ENCODE data around the gene KREMEN1. TPM values are rescaled to one million over a fixed set of nuclear protein-coding genes. Genes with fewer than 3 reads are reported as not detected.
"Not testable (repeated sequence)": the region's sequence is repeated elsewhere in the genome, so short reads cannot be mapped to it uniquely, and the experiment has no call there.

KREMEN1 gene
- total RNA-seq, 3 donors from 2014 or later = 18.3 to 35.1 (median 28.6) TPM

- ATAC-seq = peak; percentile 63
Measured at GRCh38 chr22:29037340-29037932, 35.4 kb upstream of the KREMEN1 start.

DNA sequence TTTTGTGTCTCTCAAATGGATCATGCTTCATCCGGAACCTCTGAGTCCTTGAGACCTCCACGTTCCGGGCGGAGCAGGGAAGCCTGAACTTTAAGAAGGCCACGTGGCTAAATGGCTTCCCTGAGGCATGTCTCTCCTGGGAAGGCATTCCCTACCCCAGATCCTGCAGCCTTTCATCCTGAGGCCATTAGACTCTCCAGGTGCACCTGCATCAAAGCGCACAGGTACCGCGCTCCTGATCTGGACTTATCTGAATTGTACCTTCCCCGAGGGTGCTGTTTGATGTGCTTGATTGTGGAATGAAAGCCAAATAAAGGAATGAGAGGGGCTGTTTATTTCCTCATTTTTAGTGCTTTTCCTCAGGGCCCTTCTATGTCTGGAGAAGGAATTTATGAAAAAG, 33.7 kb upstream of the KREMEN1 start:
- TF ChIP-seq CTCF (IDR thresholded peaks at IDR 0.05) = no peak
- no peaks in the 10 kb centered on the region for H3K36me3 ChIP-seq (ENCODE audit: low read depth)
- ATAC-seq (peak; percentile 40), DNase-seq (no peak)
- H3K4me3 ChIP-seq = no peak overlapping the region
- H3K4me1 ChIP-seq (ENCODE audit: low read depth) = peaks cover 17% of the 10 kb centered on the region
- no peaks in the 10 kb centered on the region for H3K9me3 ChIP-seq
- intact Hi-C loops (cut with DNase I, micrococcal nuclease) = loop anchor here in 1 of 2 donors (5.0 kb wide), 1 partner anchor 182 kb away; no protein-coding TSS in a partner anchor

More at GRCh38 chr22:29037340-29037932, 35.4 kb upstream of the KREMEN1 start:
- Histone ChIP-seq H3K9me3 (no peaks in the 10 kb centered on the region), H3K4me1 (ENCODE audit: low read depth) (peaks cover 23% of the 10 kb centered on the region), H3K4me3 (no peak overlapping the region), H3K36me3 (ENCODE audit: low read depth) (no peaks in the 10 kb centered on the region)
- intact Hi-C loops (cut with DNase I, micrococcal nuclease) = loop anchor here in 1 of 2 donors (5.0 kb wide), 1 partner anchor 180 kb away; no protein-coding TSS in a partner anchor
- TF ChIP-seq CTCF (IDR thresholded peaks at IDR 0.05) = no peak
- no peak for DNase-seq

- intact Hi-C loops (cut with DNase I, micrococcal nuclease) = loop anchor here (5.0 kb wide), 1 partner anchor 182 kb away; no protein-coding TSS in a partner anchor
- DNase-seq, ATAC-seq: not testable (repeated sequence)
Measured at GRCh38 chr22:29039684-29040083, 33.2 kb upstream of the KREMEN1 start.

DNA sequence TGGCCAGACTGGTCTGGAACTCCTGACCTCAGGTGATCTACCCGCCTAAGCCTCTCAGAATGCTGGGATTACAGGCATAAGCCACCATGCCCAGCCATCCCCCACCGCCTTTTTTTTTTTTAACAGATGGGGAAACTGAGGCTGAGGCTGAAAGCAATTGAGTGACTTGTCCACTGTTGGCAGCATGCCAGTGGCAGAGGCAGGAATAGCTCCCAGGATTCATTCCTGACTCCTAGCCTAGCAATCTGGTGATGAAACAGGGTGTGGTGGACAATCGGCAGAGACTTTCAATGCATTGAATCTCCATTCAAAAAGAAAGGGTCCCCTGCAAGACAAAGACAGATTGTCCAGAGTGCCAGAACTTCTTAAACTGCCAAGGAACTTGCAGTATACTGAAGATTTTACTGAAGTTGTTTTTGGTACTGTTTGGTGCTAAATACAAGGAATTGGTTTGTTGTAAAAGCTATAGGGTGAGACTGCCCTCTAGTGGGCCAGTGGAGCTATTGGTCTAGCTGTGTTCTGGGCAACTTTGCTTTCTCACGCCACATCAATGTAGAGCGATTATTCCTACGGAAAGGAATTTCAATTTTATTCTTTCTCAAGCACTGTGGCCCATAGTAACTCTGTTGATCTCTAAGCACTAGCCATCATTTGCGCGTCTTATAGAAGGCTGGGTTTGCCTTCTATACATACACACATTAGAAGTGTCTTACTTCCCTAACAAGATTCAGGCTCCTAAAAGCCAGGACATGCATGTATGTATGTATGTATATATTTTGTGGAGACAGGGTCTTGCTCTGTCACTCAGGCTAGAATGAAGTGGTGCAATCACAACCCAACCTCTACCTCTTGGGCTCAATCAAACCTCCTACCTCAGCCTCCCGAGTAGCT, 32.2 kb upstream of the KREMEN1 start:
- no peaks in the 10 kb centered on the region for H3K36me3 ChIP-seq (ENCODE audit: low read depth)
- ATAC-seq = peak; percentile 83
- intact Hi-C loops (cut with DNase I, micrococcal nuclease) = loop anchor here in 1 of 2 donors (5.0 kb wide), 1 partner anchor 183 kb away; no protein-coding TSS in a partner anchor

More at GRCh38 chr22:29039684-29040083, 33.2 kb upstream of the KREMEN1 start:
- not testable (repeated sequence) for H3K36me3 ChIP-seq (ENCODE audit: low read depth); H3K9me3 ChIP-seq; H3K4me3 ChIP-seq
- H3K4me1 ChIP-seq (ENCODE audit: low read depth) = peaks cover 17% of the 10 kb centered on the region

GRCh38 chr22:29041408-29041807, 31.4 kb upstream of the KREMEN1 start:
- H3K4me1 ChIP-seq (ENCODE audit: low read depth) = peaks cover 17% of the 10 kb centered on the region
- DNase-seq (no peak), ATAC-seq (no peak)
- no peak for TF ChIP-seq CTCF (IDR thresholded peaks at IDR 0.05)
- intact Hi-C loops (cut with DNase I, micrococcal nuclease) = loop anchor here in 1 of 2 donors (5.0 kb wide), 1 partner anchor 184 kb away; no protein-coding TSS in a partner anchor
- no peaks in the 10 kb centered on the region for H3K36me3 ChIP-seq (ENCODE audit: low read depth)
- no peaks in the 10 kb centered on the region for H3K9me3 ChIP-seq
- H3K4me3 ChIP-seq = no peak overlapping the region

More for the DNA sequence above, 32.2 kb upstream of the KREMEN1 start:
- peak in 1 of 3 donors; percentile 78 for DNase-seq
- TF ChIP-seq CTCF (IDR thresholded peaks at IDR 0.05) = peak; percentile 94
- Histone ChIP-seq H3K4me1 (ENCODE audit: low read depth) (peaks cover 17% of the 10 kb centered on the region), H3K4me3 (no peak overlapping the region), H3K9me3 (no peaks in the 10 kb centered on the region)
